GM13976 (cell line): ENCODE results near the gene ZNF557.

ENCODE experiments used
- DNase-seq: peaks from one replicate; pipeline ENCODE4 v3.0.0; 2012; ENCODE audit warnings: low spot score
- in situ Hi-C: fragments of 300-500 bp; cut with MboI; formaldehyde crosslinking; loops from one replicate; pipeline ENCODE4 v1.12.0; 2022; ENCODE audit warnings: low sequenced_read_pairs, mixed read lengths, inconsistent platforms; ENCODE audit not compliant: unreplicated experiment
- TF ChIP-seq, protein P1 (sequence below): IDR thresholded peaks from 2 replicates; pipeline ENCODE4 v1.5.1; 2012; ENCODE audit warnings: borderline replicate concordance, mild to moderate bottlenecking; ENCODE audit not compliant: insufficient read depth; ENCODE audit errors: extremely low read depth, missing control alignments, control extremely low read depth

The ZNF557 gene

DNA sequence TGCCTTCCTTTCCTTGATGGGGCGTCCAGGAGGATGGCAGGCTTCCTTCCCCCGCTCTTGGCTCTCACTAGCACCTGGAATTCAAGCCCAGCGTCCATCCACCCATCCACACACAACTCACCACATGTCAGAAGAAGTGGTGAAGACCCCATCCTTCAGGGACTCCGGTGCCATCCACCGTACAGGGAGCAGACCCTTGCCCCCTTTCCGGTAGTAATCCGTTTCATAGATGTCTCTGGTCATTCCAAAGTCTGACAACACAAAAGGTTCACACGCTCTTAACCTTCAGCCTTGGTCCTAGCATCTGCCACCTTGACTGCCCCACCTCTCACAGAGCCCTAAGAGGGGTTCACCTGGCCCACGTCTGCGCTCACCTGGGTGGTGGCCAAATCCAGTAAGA lies 51.0 kb downstream of the ZNF557 start:
- in situ Hi-C loops, result no loop called here
- DNase-seq, result no peak
- TF ChIP-seq, protein P1, sequence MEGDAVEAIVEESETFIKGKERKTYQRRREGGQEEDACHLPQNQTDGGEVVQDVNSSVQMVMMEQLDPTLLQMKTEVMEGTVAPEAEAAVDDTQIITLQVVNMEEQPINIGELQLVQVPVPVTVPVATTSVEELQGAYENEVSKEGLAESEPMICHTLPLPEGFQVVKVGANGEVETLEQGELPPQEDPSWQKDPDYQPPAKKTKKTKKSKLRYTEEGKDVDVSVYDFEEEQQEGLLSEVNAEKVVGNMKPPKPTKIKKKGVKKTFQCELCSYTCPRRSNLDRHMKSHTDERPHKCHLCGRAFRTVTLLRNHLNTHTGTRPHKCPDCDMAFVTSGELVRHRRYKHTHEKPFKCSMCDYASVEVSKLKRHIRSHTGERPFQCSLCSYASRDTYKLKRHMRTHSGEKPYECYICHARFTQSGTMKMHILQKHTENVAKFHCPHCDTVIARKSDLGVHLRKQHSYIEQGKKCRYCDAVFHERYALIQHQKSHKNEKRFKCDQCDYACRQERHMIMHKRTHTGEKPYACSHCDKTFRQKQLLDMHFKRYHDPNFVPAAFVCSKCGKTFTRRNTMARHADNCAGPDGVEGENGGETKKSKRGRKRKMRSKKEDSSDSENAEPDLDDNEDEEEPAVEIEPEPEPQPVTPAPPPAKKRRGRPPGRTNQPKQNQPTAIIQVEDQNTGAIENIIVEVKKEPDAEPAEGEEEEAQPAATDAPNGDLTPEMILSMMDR, result no peak

DNA sequence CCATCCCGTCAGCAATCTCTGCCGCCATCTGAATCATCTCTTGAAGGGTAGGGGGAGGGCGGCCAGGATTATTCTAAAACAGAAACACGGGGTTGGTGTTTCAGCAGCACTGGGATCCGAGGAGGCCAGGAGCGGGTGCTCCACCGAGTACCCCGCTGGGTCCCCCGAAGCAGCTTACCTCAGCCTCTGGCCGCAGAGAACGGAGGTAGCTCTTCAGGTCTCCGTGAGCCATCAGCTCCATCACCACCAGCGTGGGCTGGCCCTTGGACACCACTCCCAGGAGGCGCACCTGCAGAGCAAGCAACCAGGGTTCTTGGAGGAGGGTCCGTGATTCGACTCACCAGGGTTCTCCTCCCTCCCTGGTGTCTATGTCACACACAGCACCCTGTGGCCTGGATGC lies 53.2 kb downstream of the ZNF557 start:
- no peak for DNase-seq
- in situ Hi-C loops, result no loop called here
- TF ChIP-seq, protein P1, result no peak

DNA sequence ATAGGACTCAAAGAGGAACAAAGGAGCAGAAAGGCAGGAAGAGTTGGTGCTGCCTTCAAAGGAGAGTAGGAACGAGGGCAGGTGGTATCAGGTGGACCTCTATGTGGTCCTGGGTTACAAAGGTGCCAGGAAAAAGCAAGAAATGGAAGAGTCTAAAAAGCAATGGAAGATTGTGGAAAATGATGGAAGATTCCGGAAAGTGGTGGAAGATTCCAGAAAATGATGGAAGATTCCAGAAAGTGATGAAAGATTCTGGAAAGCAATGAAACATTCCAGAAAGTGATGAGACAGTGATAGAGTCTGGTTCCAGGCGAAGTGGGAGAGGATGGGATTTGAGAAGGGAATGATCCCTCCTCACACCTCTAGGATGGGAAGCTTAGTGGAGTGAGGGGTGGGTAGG lies 55.3 kb downstream of the ZNF557 start:
- no peak for DNase-seq
- in situ Hi-C loops, result loop anchor here (25.0 kb wide), 1 partner anchor 213 kb away; the partner anchor contains the start of gene ARHGEF18
- TF ChIP-seq, protein P1, result no peak

DNA sequence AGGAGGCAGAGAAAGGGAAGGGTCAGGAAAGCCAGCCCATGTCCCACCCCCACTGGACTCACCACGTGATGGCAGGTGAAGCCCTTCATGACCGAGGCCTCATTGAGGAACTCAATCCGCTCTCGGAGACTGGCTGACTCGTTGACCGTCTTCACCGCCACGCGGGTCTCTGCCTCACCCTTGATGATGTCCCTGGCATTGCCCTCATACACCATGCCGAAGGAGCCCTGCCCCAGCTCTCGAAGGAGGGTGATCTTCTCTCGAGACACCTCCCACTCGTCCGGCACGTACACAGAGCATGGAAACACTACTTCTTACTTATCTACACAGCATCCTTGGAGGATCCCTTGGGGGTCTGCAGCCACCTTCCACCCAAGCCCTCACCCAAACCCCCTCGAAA lies 55.7 kb downstream of the ZNF557 start:
- in situ Hi-C loops, result loop anchor here (25.0 kb wide), 1 partner anchor 212 kb away; the partner anchor contains the start of gene ARHGEF18
- no peak for DNase-seq
- TF ChIP-seq, protein P1, result no peak

DNA sequence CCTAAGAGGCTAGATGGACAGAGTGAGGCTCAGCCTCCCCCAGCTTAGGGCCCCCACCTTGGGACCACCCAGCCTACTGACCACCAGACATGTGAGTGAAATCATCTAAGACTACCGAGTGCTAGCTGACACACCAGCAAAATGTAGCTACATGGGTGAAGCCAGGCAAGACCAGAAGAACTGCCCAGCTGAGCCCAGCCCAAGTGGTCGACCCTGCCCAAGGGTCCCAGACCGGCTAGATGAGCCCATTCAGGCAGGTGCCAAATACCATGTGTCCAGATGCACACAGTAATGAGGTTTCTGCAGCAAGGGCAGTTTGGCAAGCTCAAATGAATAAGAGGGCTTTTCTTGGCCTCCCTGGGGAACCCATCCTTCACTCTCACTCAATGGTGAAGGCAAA lies 56.6 kb downstream of the ZNF557 start:
- DNase-seq, result no peak
- in situ Hi-C loops, result loop anchor here (25.0 kb wide), 1 partner anchor 211 kb away; the partner anchor contains the start of gene ARHGEF18
- TF ChIP-seq, protein P1, result no peak

DNA sequence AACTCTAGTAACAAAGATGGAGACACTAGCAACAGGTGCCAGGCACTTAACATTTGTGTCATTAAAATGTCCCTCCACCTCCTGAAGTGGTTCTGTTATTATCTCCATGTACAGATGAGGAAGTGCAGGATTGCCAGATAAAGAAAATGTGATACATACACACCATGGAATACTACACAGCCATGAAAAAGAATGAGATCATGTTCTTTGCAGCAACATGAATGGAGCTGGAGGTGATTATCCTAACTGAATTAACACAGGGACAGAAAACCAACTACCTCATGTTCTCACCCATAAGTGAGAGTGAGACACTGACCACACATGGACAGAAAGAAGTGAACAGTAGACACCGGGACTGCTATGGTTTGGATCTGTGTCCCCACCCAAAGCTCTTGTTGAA lies 60.5 kb downstream of the ZNF557 start:
- no peak for DNase-seq
- in situ Hi-C loops, result loop anchor here (25.0 kb wide), 1 partner anchor 207 kb away; the partner anchor contains the start of gene ARHGEF18
- TF ChIP-seq, protein P1, result no peak
